ENCODE results near the gene ULK4. TPM values are rescaled to one million over a fixed set of nuclear protein-coding genes. Genes with fewer than 3 reads are reported as not detected.

The ULK4 gene
- total RNA-seq, 1 experiment from 2014 or later: 8.7 TPM

GRCh38 chr3:41216422-41216821, 745.5 kb downstream of the ULK4 start:
- POLR2A ChIA-PET (ENCODE audit: unreplicated experiment): interaction anchor here (0.7 kb wide), 1 partner anchor 9 kb away, joined by 4 read pairs; no protein-coding TSS in a partner anchor
- H3K9me3 ChIP-seq (ENCODE audit: insufficient read depth, low read depth): no peaks in the 10 kb centered on the region
- peaks cover 16% of the 10 kb centered on the region; the same call in 1 of the 2 replicates for H3K36me3 ChIP-seq (ENCODE audit: low read depth)
- CTCF ChIA-PET: interaction anchor here (0.6 kb wide), 1 partner anchor 14 kb away, joined by 5 read pairs; no protein-coding TSS in a partner anchor
- no peaks in the 10 kb centered on the region for H3K4me1 ChIP-seq (replicated peaks; ENCODE audit: insufficient read depth)
- H3K27ac ChIP-seq: no peak overlapping the region
- TF ChIP-seq EZH2 (IDR thresholded peaks at IDR 0.05; ENCODE audit: low read depth): no peak
- TF ChIP-seq CTCF (conservative IDR thresholded peaks at IDR 0.05): no peak
- H3F3A ChIP-seq (ENCODE audit: insufficient read depth, low read depth): peaks cover 10% of the 10 kb centered on the region; the same call in 1 of the 2 replicates
- H2AFZ ChIP-seq: no peak overlapping the region
- no peaks in the 10 kb centered on the region for H3K9me2 ChIP-seq (ENCODE audit: insufficient read depth)
- H3K79me2 ChIP-seq (ENCODE audit: low read depth): peaks cover 99% of the 10 kb centered on the region
- H3K27me3 ChIP-seq (ENCODE audit: insufficient read depth, low read depth): no peaks in the 10 kb centered on the region
- H4K20me1 ChIP-seq (ENCODE audit: insufficient read depth): peaks cover 95% of the 10 kb centered on the region
- no peak overlapping the region for H3K4me2 ChIP-seq
- no peak for DNase-seq
- no peak overlapping the region for H3K4me3 ChIP-seq
- no TSS peak for BruUV-seq (replicated peaks)
- intact Hi-C loops (cut with micrococcal nuclease; ENCODE audit: unreplicated experiment): no loop called here

GRCh38 chr3:41213588-41213987, 748.3 kb downstream of the ULK4 start:
- Histone ChIP-seq H3K27ac (no peak overlapping the region), H4K20me1 (ENCODE audit: insufficient read depth) (peaks cover 96% of the 10 kb centered on the region), H3K36me3 (ENCODE audit: low read depth) (peaks cover 27% of the 10 kb centered on the region; the same call in 1 of the 2 replicates), H3K27me3 (ENCODE audit: insufficient read depth, low read depth) (no peaks in the 10 kb centered on the region), H3K4me3 (no peak overlapping the region), H2AFZ (no peak overlapping the region), H3K79me2 (ENCODE audit: low read depth) (peaks cover 100% of the 10 kb centered on the region), H3K4me2 (no peak overlapping the region), H3K4me1 (replicated peaks; ENCODE audit: insufficient read depth) (no peaks in the 10 kb centered on the region), H3K9me2 (ENCODE audit: insufficient read depth) (no peaks in the 10 kb centered on the region), H3F3A (ENCODE audit: insufficient read depth, low read depth) (peaks cover 3% of the 10 kb centered on the region; the same call in 1 of the 2 replicates), H3K9me3 (ENCODE audit: insufficient read depth, low read depth) (no peaks in the 10 kb centered on the region)
- POLR2A ChIA-PET (ENCODE audit: unreplicated experiment): no interaction called here
- no TSS peak for BruUV-seq (replicated peaks)
- CTCF ChIA-PET: no interaction called here
- TF ChIP-seq EZH2 (IDR thresholded peaks at IDR 0.05; ENCODE audit: low read depth): no peak
- no peak for TF ChIP-seq CTCF (conservative IDR thresholded peaks at IDR 0.05)
- DNase-seq: no peak
- intact Hi-C loops (cut with micrococcal nuclease; ENCODE audit: unreplicated experiment): no loop called here

- H3K4me2 ChIP-seq: no peak overlapping the region
- BruUV-seq (replicated peaks): no TSS peak
- ChIA-PET POLR2A (ENCODE audit: unreplicated experiment) (no interaction called here), CTCF (no interaction called here)
- peaks cover 22% of the 10 kb centered on the region; the same call in 1 of the 2 replicates for H3K36me3 ChIP-seq (ENCODE audit: low read depth)
- H3K4me1 ChIP-seq (replicated peaks; ENCODE audit: insufficient read depth): no peaks in the 10 kb centered on the region
- no peak for TF ChIP-seq CTCF (conservative IDR thresholded peaks at IDR 0.05)
- TF ChIP-seq EZH2 (IDR thresholded peaks at IDR 0.05; ENCODE audit: low read depth): no peak
- H4K20me1 ChIP-seq (ENCODE audit: insufficient read depth): peaks cover 96% of the 10 kb centered on the region
- peaks cover 100% of the 10 kb centered on the region for H3K79me2 ChIP-seq (ENCODE audit: low read depth)
- H3K27me3 ChIP-seq (ENCODE audit: insufficient read depth, low read depth): no peaks in the 10 kb centered on the region
- H2AFZ ChIP-seq: no peak overlapping the region
- H3K27ac ChIP-seq: no peak overlapping the region
- H3F3A ChIP-seq (ENCODE audit: insufficient read depth, low read depth): peaks cover 3% of the 10 kb centered on the region; the same call in 1 of the 2 replicates
- DNase-seq: no peak
- no peaks in the 10 kb centered on the region for H3K9me2 ChIP-seq (ENCODE audit: insufficient read depth)
- no peaks in the 10 kb centered on the region for H3K9me3 ChIP-seq (ENCODE audit: insufficient read depth, low read depth)
- intact Hi-C loops (cut with micrococcal nuclease; ENCODE audit: unreplicated experiment): no loop called here
- no peak overlapping the region for H3K4me3 ChIP-seq
Observed at GRCh38 chr3:41212088-41212487, 749.8 kb downstream of the ULK4 start.
